Cardiac septum (tissue), 1 donor: ENCODE data around the gene DENND1A. TPM values are rescaled to one million over a fixed set of nuclear protein-coding genes. Genes with fewer than 3 reads are reported as not detected.
"Not testable (repeated sequence)": the region's sequence is repeated elsewhere in the genome, so short reads cannot be mapped to it uniquely, and the experiment has no call there.

Source experiments
- DNase-seq: peaks from one replicate; pipeline ENCODE4 v3.0.0-alpha.2; 2020; ENCODE audit warnings: low spot score
- intact Hi-C: fragments of 100-400 bp; cut with DNase I; formaldehyde crosslinking; loops from one replicate; pipeline ENCODE4 v1.14.0; 2022
- total RNA-seq: library from RNA; stranded (reverse); fragmentation: NEBNext Ultra II Directional; extraction: Animal tissue kit (Norgen Biotek cat#: 25700); gene quantifications from one replicate; pipeline ENCODE4 v1.2.1, GENCODE V29; 2021
- donor health status: DM: no; HTN: no; CAD: no.

Gene DENND1A
- total RNA-seq, 1 donor from 2014 or later, result 16.0 TPM

DNA sequence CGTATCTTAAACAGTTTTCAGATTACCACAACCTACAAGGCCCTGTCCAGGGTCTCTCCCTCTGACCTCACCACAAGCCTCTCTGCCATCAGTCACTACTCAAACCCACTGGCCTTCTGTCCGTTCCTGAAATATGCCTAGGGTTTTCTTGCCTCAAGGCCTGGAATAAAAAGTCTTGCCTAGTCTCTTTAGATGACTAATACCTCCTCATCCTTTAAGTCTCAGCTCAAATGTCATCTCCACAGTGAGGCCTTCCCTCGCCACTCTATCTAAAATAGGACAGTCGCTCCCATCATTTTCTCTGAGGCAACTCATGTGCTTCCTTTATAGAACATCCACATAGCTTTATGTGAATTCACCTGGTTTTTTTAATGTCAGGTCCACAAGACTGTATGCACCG, 5.2 kb downstream of the DENND1A start:
- intact Hi-C loops, result no loop called here
- DNase-seq, result no peak

DNA sequence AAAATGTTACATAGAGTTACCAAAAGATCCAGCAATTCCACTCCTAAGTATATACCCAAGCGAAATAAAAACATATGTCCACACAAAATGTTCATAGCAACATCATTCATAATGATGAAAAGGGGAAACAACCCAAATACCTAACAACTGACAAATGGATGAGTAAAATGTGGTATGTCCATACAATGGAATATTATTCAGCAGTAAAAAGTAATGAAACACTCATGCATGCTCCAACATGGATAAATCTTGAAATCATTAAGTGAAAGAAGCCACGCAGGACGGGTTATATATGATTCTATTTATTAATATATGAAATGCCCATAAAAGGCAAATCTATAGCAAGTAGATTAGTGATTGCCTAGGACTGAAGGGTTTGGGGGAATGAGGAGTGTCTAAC, 6.0 kb downstream of the DENND1A start:
- no peak for DNase-seq
- intact Hi-C loops, result no loop called here

DNA sequence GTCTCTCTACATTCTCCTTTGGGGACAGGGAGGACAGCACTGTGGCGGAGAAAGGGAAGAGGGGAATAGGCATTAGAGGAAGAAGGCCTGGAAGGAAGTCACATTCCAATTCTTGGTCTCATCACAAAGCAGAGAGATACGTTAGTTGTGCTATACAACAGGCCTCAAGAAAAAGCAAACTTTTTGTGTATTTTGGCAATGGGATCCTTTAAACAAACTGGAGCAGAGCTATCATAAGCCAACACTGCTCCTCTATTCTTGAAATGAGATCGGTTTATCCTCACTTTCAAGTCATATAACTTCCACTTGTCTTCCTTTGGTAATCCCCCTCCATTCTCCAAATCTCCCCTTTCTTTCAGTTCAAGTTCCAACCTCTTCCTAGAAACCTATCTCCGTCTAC, 6.5 kb downstream of the DENND1A start:
- intact Hi-C loops, result no loop called here
- no peak for DNase-seq

DNA sequence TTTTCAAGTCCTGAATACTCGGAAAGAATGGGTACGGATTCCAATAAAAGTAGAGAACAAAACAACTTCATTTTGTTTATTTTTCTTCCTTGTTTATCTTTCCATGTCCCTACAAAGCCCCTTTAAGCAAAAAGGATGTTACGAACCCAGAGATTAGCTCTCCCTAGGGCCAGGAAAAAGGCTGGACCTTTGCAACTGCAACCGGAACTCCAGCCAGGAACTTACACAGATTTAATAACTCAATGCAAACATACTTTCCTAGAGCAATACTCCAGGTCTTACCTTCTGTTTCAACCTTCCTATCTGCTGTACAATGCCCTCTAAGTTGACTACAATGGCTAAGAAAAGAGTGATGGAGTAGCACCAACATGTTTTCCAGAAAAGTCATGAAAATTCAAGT, 7.0 kb downstream of the DENND1A start:
- DNase-seq, result no peak
- intact Hi-C loops, result no loop called here

DNA sequence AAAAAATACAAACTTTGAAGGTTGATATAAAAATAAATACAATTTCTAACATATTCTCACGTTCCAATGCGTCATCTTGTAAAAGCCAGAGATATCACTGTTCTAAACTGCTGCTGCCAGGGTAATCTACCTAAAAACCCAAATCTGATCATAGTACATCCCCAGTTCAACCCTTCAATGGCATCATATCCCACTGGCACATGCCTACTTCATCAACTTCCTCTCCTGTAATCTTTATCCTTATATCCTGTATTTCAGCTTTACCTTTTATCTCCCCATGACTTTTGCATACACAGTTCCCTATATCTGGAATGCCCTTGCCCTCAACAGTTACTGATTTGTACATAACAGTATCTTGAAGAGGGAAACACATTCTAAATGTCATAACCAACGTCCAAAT, 7.5 kb downstream of the DENND1A start:
- intact Hi-C loops, result no loop called here

DNA sequence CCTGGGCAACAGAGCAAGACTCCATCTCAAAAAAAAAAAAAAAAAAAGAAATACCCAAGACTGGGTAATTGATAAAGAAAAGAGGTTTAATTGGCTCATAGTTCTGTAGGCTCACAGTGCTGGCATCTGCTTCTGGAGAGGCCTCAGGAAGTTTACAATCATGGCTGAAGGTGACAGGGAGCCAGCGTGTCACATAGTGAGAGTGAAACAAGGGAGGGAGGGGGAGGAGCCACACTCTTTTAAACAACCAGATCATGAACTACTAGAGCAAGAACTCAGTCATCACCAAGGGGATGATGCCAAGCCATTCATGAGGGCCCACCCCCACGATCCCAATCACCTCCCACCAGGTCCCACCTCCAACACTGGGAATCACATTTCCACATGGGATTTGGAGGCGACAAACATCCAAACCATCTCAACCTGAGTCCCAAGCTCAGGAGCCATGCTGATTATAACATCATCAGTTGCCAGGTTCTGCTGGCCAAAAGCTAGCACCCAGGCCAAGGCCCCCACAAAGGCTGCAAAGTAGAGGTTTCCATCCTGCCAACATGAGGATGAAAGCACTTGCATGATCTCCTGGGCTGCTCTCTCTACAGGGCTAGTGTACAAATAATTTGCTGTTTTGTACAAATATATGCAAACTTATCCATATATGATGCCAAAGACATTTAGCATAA, 15.3 kb downstream of the DENND1A start:
- no peak for DNase-seq

More for the DNA sequence above, 7.5 kb downstream of the DENND1A start:
- DNase-seq, result no peak

DNA sequence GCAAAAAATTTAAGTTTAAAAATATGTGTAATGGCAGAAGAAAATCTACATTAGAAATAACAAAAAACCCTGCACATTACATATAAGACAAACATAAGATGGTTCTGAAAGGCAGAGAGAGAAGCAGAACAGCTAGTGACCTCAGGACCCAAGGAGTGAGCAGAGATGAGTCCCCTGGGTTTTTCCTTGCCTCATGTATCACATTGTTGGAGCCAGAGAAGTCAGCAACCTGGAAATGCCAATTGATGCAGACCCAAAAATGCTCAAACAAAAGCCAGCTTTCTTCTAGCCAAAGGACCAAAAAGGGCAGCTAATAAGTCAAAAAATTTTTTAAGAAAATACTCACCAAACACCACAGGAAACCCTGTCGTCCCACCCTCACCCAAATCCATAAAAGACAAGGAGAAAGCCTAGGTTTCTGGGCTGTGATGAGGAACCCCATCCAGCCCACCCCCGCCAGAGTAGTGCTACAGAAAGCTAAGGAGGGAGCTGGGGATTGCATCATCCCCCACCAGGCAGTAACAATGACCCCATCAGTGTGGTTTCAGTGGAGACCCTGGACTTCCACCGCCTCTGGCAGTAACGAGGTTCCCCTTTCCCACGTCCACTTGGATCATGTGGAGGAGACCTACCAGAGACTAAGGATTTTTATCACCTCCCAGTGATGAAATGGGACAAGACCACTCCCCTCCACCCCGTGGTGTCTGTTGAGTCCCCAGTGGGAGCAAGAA, 17.6 kb downstream of the DENND1A start:
- DNase-seq, result no peak
- intact Hi-C loops, result no loop called here

More for the DNA sequence above, 15.3 kb downstream of the DENND1A start:
- intact Hi-C loops, result no loop called here

DNA sequence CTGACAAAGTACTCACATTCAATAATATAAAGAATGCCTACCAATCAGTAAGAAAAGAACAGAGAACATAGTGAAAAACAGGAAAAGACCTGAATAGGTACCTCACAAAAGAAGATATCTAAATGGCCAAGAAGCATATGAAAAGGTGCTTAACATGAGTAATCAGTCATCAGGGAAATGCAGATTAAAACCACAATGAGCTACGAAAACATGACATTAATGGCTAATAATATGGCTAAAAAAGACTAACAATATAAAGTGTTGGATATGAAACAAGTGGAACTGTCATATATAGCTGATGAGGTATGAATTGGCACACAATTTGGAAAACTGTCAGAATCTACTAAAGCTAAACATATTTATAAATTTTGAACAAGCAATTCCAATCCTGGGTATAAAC, 18.9 kb downstream of the DENND1A start:
- no peak for DNase-seq
- intact Hi-C loops, result no loop called here

DNA sequence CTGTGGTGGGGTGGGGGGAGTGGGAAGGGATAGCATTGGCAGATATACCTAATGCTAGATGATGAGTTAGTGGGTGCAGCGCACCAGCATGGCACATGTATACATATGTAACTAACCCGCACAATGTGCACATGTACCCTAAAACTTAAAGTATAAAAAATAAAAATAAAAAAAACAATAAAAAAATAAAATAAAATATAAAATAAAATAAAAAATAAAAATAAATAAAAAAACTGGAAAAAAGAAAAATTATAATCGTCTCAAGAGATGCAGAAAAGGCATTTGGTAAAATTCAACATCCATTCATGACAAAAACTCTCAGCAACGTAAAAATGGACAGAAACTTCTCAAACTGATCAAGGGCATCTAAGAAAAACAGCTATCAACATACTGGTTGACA, 20.7 kb downstream of the DENND1A start:
- intact Hi-C loops, DNase-seq: not testable (repeated sequence)

DNA sequence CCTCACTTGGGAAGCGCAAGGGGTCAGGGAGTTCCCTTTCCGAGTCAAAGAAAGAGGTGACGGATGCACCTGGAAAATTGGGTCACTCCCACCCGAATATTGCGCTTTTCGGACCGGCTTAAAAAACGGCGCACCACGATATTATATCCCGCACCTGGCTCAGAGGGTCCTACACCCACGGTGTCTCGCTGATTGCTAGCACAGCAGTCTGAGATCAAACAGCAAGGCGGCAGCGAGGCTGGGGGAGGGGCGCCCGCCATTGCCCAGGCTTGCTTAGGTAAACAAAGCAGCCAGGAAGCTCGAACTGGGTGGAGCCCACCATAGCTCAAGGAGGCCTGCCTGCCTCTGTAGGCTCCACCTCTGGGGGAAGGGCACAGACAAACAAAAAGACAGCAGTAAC, 26.4 kb downstream of the DENND1A start:
- intact Hi-C loops, DNase-seq: not testable (repeated sequence)

DNA sequence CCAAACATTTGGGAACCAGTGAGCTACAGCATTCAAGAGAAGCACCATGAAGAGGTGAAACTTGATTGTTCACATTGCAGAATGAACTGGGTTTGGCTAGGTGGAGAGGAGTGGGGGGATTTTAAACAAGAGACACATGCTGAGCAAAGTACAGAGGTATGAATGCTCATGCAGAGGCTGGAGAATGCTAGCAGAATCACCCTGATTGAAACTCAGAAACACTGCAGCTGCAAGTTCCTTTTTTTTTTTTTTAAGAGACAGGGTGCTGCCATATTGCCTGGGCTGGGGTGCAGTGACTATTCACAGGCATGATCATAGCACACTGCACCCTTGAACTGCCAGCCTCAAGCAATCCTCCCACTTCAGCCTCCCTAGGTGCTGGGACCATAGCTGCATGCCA, 35.1 kb downstream of the DENND1A start:
- intact Hi-C loops, result no loop called here
- DNase-seq, result no peak

DNA sequence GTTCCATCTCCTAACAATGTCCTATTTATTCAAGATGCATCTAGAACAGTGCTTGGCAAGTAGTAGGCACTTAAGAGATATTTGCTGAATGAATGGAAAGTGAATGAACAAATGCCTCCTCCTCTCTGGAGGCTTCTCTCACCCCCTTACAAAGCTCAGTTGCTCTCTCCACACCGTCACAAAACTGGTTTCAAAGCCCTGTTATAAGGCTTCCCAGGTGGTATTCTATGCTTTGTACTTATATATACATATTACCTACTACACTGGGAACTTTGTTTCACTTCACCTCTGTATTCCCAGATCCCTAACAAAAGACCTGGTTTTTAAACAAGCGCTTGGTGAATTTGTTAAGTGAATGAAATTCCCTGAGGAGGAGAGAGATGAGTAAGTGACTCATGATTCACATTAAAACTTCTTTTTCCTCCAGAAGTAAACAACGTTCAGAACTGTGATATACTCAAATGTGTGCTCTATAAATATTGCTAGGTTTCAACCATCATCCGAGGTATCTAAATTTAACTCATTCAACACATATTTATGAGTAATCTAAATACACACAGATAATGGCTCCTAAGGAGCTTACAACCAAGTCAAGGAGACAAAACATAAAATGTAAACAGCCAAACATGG, 36.0 kb downstream of the DENND1A start:
- intact Hi-C loops, result no loop called here
- DNase-seq, result no peak

DNA sequence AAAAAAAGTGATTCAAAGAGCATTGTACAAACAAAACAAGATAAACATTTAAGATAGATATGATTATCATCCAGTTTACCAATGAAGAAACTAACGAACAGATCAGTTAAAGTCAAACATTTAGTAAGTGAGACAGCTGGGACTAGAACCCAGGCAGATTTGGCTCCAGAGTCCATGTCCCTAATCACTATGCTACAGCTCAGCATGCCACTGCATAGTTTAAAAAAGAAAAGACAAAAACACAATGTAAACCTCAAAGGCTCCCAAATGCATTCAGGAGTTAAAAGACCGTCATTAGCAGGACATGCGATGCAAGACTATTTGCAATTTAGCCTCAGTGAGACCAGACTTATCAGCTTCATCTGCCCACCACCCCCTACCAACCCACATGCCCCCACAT, 36.8 kb downstream of the DENND1A start:
- DNase-seq, result no peak
- intact Hi-C loops, result no loop called here

DNA sequence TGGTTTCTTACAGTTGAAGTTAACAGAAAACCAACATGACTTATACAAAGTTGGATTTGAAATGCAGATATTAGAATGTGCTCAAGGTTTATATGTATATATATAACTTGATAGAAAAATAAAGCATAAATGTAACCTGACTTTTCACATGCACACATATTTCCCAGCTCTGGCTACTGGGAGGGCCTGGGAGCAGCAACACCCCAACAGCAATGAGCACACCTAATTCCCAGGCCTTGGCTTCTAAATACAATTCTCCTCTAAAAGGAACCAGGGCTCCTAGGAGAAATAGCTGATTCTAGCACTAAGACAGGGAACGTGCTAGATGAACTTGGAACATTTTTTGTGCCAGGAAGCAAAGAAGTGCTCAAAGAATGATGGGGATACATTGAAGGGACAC, 42.1 kb downstream of the DENND1A start:
- no peak for DNase-seq
- intact Hi-C loops, result no loop called here

DNA sequence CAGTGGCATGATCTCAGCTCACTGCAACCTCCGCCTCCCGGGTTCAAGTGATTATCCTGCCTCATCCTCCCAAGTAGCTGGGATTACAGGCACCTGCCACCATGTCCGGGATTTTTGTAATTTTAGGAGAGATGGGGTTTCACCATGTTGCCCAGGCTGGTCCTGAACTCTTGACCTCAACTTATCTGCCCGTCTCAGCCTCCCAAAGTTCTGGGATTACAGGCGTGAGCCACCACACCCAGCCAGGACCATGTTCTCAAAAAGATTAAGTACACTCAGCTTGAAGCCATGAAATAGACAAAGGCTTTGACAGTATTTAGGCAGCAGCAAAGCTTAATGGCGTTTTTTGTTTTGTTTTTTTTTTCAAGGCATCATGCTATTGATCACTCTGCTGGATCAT, 44.1 kb downstream of the DENND1A start:
- intact Hi-C loops, DNase-seq: not testable (repeated sequence)

DNA sequence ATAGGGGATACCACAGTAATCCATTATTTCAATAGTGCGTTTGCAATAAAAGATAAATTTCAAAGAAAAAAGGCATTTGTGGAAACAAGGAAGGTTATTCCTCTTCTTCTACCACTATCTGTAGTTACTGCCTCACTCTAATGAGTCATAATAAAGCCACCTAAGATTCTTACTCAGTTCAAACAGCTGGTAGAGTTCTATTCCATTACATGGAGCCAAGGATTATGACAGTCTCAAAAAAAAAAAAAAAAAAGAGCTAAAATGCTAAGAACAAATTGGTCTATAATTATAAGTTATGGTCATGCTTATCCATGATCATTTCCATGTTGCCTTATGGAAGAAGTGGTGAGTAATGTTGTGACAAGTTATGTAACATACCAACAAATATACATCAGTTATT, 46.3 kb downstream of the DENND1A start:
- DNase-seq, result no peak

DNA sequence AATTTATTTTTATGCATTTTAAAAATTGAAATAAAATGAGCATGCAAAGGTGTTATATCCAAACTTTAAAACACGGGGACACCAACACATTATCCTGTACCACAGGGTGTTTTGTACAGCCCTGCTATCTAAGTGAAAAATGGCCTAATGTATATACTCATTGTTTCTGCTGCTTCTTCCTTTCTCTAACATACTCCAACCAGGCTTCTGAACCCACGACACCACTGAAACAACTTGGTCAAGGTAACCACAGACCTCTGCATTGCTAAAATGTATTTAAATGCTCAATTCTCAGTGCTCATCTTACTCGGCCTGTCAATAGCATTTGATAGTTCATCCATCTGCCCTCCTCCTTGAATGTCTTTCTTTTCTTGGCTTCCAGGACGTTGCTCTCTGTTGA, 48.3 kb downstream of the DENND1A start:
- no peak for DNase-seq
- intact Hi-C loops, result no loop called here

More for the DNA sequence above, 46.3 kb downstream of the DENND1A start:
- intact Hi-C loops, result no loop called here

DNA sequence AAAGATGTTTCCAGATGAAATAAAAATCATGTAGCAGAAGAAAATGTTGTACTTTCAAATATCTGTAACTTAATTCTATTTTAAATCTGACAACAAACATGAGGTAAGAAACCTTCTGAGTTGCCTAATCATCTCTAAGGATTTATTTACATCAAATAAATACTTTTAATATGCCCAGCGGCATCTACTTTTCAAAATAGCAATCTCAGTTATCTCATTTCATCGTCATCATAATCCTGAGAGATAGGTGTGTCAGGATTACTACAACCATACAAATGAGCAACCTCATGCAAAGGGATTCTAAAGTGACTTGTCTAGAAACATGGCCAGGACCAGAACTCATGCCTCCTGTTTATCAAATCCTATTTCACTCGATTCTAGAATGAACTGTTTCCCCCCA, 49.5 kb downstream of the DENND1A start:
- DNase-seq, result no peak
- intact Hi-C loops, result no loop called here

DNA sequence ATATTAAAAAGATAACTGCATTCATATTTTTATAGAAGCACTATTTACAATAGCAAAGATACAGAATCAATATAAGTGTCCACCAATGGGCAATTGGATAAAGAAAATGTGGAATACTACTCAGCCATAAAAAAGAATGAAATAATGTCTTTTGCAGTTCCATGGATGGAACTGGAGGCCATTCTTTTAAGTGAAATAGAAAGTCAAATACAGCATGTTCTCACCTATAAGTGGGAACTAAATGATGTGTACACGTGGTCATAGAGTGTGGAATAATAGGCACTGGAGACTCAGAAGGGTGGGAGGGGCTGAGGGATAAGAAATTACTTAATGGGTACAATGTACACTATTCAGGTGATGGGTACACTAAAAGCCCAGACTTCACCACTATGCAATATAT, 53.2 kb downstream of the DENND1A start:
- DNase-seq, result no peak
- intact Hi-C loops, result no loop called here

DNA sequence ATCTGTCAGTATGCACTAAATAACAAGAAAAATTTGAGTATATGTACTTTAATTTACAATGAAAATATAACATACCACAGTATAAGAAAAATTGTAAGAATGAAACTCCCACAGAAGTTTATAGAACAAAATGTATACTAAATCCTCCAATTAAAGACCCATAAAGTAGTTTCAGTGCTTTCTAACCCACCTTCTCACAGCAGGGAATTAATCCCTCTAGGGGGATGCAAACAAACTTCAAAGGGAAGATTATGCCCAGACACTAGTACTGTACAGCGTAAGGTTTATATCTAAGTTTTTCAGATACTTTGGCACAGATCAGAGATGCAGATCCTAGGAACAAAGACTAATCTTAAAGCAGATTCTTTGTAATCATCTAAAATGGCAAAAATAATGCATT, 57.2 kb downstream of the DENND1A start:
- DNase-seq, result no peak
- intact Hi-C loops, result no loop called here

DNA sequence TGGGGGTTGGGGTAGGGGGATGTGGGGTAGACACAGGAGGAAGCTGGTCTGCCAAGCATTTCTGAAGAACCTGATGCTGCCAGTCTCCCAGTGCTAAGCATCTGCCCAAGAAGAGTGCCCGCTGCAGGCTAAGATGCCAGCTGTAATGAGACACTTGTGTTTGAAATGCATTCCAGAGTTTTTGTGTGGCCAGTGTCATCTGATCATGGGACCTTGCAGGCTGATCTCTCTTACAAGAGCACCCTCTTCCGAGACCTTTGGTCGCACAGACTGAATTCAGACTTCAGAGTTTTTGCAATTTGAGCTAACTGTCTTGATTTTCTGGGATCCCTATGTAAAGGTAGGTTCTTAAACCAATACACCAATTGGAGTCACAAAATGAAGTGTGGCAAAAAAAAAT, 58.1 kb downstream of the DENND1A start:
- no peak for DNase-seq
- intact Hi-C loops, result no loop called here
